Measurements from ENCODE around the gene NUP50.

Gene NUP50

GRCh38 chr22:45233386-45233785 lies 69.7 kb downstream of the NUP50 start:
- no peak for DNase-seq
- no peaks in the 10 kb centered on the region for H3K27me3 Mint-ChIP-seq
- no peaks in the 10 kb centered on the region for H3K9me3 Mint-ChIP-seq
- no peak overlapping the region for H3K27ac Mint-ChIP-seq
- no peak overlapping the region for H3K4me3 Mint-ChIP-seq
- H3K36me3 Mint-ChIP-seq (ENCODE audit: low read depth) = peaks cover 15% of the 10 kb centered on the region
- peaks cover 8% of the 10 kb centered on the region for H3K4me1 Mint-ChIP-seq (ENCODE audit: low read depth)

GRCh38 chr22:45233827-45234226 lies 70.1 kb downstream of the NUP50 start:
- H3K9me3 Mint-ChIP-seq = no peaks in the 10 kb centered on the region

GRCh38 chr22:45235101-45235777 lies 71.5 kb downstream of the NUP50 start:
- H3K4me3 Mint-ChIP-seq = no peak overlapping the region
- no peak for DNase-seq
- H3K36me3 Mint-ChIP-seq (ENCODE audit: low read depth) = peaks cover 24% of the 10 kb centered on the region
- H3K27me3 Mint-ChIP-seq = no peaks in the 10 kb centered on the region
- H3K4me1 Mint-ChIP-seq (ENCODE audit: low read depth) = peaks cover 22% of the 10 kb centered on the region
- no peaks in the 10 kb centered on the region for H3K9me3 Mint-ChIP-seq
- no peak overlapping the region for H3K27ac Mint-ChIP-seq

More at GRCh38 chr22:45233827-45234226, 70.1 kb downstream of the NUP50 start:
- H3K27ac Mint-ChIP-seq = no peak overlapping the region
- peaks cover 10% of the 10 kb centered on the region for H3K4me1 Mint-ChIP-seq (ENCODE audit: low read depth)
- H3K36me3 Mint-ChIP-seq (ENCODE audit: low read depth) = peaks cover 19% of the 10 kb centered on the region
- H3K4me3 Mint-ChIP-seq = no peak overlapping the region
- DNase-seq = no peak
- no peaks in the 10 kb centered on the region for H3K27me3 Mint-ChIP-seq

- H3K27me3 Mint-ChIP-seq = no peaks in the 10 kb centered on the region
- peaks cover 22% of the 10 kb centered on the region for H3K4me1 Mint-ChIP-seq (ENCODE audit: low read depth)
- DNase-seq = no peak
- no peak overlapping the region for H3K27ac Mint-ChIP-seq
- peaks cover 24% of the 10 kb centered on the region for H3K36me3 Mint-ChIP-seq (ENCODE audit: low read depth)
- no peak overlapping the region for H3K4me3 Mint-ChIP-seq
- no peaks in the 10 kb centered on the region for H3K9me3 Mint-ChIP-seq
Measured at GRCh38 chr22:45235851-45236342, 72.2 kb downstream of the NUP50 start.

- Mint-ChIP-seq H3K27ac (no peak overlapping the region), H3K36me3 (ENCODE audit: low read depth) (peaks cover 24% of the 10 kb centered on the region), H3K4me1 (ENCODE audit: low read depth) (peaks cover 31% of the 10 kb centered on the region), H3K9me3 (no peaks in the 10 kb centered on the region), H3K4me3 (no peak overlapping the region), H3K27me3 (no peaks in the 10 kb centered on the region)
- no peak for DNase-seq
Measured at GRCh38 chr22:45237065-45237990, 73.6 kb downstream of the NUP50 start.
